ENCODE data around the gene GRHL1.

Gene GRHL1

DNA sequence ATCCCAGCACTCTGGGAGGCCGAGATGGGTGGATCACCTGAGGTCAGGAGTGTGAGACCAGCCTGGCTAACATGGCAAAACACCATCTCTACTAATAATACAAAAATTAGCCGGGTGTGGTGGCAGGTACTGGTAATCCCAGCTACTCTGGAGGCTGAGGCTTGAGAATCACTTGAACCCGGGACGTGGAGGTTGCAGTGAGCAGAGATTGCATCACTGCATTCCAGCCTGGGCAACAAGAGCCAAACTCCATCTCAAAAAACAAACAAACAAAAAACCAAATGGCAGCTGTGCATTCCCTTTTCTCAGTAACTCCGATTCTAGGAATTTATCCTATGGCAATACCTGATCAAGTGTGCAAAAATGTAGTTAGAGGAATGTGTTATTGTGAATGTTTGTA is 4.7 kb upstream of the GRHL1 start:
- TF ChIP-seq, protein P1, sequence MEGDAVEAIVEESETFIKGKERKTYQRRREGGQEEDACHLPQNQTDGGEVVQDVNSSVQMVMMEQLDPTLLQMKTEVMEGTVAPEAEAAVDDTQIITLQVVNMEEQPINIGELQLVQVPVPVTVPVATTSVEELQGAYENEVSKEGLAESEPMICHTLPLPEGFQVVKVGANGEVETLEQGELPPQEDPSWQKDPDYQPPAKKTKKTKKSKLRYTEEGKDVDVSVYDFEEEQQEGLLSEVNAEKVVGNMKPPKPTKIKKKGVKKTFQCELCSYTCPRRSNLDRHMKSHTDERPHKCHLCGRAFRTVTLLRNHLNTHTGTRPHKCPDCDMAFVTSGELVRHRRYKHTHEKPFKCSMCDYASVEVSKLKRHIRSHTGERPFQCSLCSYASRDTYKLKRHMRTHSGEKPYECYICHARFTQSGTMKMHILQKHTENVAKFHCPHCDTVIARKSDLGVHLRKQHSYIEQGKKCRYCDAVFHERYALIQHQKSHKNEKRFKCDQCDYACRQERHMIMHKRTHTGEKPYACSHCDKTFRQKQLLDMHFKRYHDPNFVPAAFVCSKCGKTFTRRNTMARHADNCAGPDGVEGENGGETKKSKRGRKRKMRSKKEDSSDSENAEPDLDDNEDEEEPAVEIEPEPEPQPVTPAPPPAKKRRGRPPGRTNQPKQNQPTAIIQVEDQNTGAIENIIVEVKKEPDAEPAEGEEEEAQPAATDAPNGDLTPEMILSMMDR (conservative IDR thresholded peaks at IDR 0.05; ENCODE audit: low read depth, low read length): no peak
- H3K4me3 ChIP-seq (ENCODE audit: low read length): no peak overlapping the region
- DNase-seq (ENCODE audit: low read depth): no peak

DNA sequence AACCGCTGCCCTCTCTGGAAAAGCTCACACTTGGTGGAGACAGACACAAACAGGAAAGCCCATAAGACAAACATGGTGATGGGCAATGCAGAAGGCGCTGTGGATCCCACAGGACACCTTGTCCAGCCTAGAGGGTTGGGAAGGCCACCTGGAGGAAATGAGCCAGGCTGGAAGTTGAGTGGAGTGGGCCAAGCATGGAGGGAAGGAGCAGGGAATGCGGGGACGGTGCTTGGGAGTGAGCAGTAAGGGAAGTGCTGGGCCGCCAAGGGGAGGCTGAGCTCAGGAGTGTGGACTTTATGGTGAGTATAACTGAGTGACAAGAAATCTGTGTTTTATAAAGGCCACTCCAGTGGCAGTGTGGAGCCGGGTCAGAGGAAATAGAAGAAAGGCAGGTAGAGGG is 2.8 kb upstream of the GRHL1 start:
- no peak overlapping the region for H3K4me3 ChIP-seq (ENCODE audit: low read length)
- TF ChIP-seq, protein P1 (conservative IDR thresholded peaks at IDR 0.05; ENCODE audit: low read depth, low read length): no peak
- no peak for DNase-seq (ENCODE audit: low read depth)

DNA sequence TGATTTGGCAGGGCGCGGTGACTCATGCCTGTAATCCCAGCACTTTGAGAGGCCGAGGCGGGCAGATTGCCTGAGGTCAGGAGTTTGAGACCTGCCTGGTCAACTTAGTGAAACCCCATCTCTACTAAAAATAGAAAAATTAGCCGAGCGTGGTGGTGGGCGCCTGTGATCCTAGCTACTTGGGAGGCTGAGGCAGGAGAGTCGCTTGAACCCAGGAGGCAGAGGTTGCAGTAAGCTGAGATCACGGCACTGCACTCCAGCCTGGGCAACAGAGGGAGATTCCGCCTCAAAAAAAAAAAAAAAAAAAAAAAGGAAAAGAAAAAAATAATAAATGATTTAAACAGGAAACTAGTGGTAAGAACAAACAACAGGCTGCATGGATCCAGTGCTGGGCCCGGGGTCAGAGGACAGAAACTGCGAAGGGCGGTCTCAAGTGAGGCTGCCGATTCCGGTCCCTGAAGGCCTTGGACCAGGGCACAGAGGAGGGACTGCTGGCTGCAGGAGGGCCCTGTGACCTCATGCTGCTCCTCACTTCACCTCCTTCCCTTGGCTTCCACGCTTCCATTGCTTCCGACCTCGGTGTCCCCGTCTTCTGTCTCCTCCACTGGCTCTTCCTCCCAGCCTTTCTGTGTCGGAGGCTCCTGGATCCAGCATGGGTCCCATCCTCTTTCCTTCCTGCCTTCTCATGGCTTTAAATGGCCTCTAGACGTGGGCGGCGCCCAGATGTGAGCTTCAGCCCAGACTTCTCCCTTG is 2.1 kb upstream of the GRHL1 start:
- TF ChIP-seq, protein P1 (conservative IDR thresholded peaks at IDR 0.05; ENCODE audit: low read depth, low read length): no peak
- DNase-seq (ENCODE audit: low read depth): no peak
- H3K4me3 ChIP-seq (ENCODE audit: low read length): no peak overlapping the region

DNA sequence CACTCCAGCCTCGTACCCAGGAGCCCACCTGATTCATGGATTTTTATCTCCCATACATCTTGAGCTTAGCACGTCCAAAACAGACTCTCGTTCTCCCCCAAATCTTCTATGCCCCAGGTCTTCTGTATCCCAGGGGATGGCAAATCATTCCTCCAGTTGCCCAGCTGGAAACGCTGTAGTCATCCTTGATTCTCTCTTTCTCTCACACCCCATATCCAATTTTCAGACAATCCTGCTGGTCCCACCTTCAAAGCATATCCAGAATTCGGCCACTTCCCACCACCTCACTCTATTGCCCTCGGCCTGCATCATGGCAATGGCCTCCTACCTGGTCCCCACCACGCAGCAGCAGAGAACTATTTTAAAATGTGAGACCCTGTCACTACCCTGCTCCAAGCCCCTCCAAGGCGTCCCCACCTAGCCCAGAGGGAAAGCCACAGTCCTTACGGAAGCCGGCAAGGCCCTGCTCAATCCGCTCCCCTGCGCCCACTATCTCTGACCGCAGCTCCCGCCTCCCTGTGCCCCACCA is 1.4 kb upstream of the GRHL1 start:
- no peak overlapping the region for H3K4me3 ChIP-seq (ENCODE audit: low read length)
- DNase-seq (ENCODE audit: low read depth): no peak
- TF ChIP-seq, protein P1 (conservative IDR thresholded peaks at IDR 0.05; ENCODE audit: low read depth, low read length): no peak

DNA sequence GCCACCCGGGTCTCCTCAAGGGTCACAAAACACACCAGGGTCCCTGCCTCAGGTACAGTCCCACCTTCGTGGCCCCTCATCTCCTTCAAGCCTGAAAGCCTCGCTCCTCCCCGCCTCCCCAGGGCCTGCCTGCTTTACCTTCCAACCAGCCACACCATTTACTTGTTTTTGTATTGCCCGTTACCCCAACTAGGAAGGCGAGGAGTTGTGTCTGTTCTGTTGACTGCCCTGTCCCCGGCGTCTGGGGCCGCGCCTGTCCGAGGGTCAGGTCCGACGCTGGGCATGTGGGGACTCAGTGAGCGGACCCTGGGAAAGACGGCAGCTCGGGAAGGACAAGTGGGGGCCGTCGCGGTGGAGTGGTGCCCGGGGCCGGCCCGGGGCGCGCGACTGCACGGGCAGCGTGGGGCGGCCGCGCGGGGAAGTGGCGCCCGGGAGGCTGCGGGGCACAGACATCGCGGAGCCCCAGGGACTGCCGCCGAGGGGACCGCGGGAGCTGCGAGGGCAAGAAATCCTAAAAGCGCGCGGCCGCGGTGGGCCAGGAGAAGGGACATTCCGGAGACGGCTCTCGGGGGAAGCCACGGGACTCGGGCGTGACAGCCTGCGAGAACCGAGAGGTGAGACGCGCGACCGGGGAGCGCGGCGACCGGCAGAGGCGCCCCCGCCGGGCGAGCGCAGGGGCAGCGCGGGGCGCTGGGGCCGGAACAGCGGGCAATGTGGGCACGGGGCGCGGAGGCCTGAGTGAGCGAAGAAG is 797 bp upstream of the GRHL1 start:
- DNase-seq (ENCODE audit: low read depth): no peak
- peak overlapping the region; percentile 54 for H3K4me3 ChIP-seq (ENCODE audit: low read length)
- TF ChIP-seq, protein P1 (conservative IDR thresholded peaks at IDR 0.05; ENCODE audit: low read depth, low read length): peak; percentile 6

DNA sequence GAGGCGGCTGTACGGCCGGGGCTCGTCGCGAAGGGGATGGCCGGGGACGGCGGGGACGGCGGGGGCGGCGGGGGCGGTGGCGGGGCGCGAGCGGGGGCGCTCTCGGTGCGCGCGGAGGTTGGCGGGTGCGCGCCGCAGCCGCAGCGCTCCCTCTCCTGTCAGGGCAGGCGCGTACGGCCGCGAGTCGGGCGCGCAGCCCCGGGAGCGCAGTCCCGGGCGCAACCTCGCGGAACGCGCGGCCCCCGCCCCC is 296 bp upstream of the GRHL1 start:
- peak overlapping the region; percentile 54 for H3K4me3 ChIP-seq (ENCODE audit: low read length)
- no peak for DNase-seq (ENCODE audit: low read depth)
- TF ChIP-seq, protein P1 (conservative IDR thresholded peaks at IDR 0.05; ENCODE audit: low read depth, low read length): no peak
